NOMO-1 treated with DMSO at 0.1 percent for 48 hours (cell line): ENCODE measurements around the gene PDE7B.
A peak's percentile ranks its signal among the peaks of the same experiment; 100 is the strongest.

ENCODE experiments used
- DNase-seq: peaks from one replicate; lab custom pipeline; 2025; ENCODE audit not compliant: unreplicated experiment; lab: John Stamatoyannopoulos, UW

Gene PDE7B

GRCh38 chr6:135851442-135852271 lies at the start of gene PDE7B:
Gene PDE7B (plus strand): TSS chr6:135851701.
- peak; percentile 87 for DNase-seq

DNA sequence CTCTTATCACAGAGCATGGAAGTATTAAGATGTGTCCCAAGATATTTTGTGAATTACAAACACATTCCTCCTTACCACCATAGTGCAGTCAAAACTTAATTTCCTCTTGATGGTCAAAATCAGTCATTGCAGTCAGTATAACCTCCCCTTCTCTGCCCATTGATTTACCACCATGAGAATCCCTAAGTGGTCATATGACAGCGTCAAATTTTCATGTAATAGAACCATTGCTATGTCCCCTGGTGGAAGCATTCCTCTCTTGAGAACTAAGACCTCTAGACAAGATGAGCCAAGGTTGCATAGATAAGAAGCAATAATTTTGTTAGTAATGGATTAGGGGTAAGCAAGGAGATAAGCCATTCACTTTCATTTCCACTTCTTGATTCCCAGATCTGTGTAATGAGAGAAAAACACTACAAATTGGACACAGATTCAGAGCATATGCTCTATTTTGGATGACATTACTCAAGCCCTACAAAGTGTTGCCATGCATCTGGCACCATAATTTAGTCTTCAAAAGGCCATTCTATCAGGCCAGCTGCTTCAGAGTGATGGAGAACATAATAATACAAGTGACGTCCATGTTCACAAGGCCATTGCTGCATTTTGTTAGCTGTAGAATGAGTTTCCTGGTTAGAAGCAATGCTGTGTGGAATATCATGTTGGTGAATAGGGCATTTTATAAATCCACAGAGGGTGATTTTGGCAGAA lies 49.6 kb upstream of the PDE7B start:
- DNase-seq, result no peak

DNA sequence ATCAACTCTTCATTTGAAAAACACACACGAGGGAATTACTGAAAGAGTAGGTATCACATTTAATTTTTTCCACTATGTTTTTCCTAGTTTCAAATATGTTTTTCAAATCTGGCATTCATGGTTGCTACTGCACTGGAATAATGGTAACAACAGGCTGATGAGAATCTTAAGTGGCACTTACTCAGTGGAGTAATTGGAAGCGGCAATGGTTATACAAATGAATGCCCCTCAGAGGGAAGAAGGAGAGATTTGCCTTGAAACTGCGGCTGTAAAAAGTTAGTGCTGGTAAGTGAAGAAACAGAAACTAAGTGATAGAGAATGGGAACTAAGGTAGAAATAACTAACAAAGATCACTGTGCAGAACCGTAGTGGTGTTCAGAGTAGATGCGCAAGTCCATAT lies 41.0 kb upstream of the PDE7B start:
- DNase-seq, result no peak

DNA sequence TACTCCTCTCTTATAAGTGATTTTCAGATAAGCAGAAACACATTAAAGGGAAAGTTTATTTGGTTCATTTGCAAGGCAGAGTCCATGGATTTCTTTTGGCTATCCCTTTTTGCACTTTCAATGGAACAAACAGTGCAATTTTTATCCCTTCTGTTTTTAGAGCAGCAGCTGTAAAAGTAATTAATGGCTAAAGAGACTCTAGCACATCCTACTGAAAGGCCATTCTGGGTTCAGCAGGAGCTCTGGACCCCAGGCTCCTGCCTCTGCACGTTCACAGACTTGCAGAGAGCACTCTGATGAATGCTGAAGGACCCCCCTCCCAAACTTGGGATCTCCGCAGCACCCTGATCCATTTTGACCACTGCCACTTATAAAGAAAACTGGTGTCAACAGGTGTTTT lies 40.3 kb upstream of the PDE7B start:
- DNase-seq, result no peak

- DNase-seq, result peak; percentile 35
Measured at GRCh38 chr6:135811644-135812526, 39.6 kb upstream of the PDE7B start.

DNA sequence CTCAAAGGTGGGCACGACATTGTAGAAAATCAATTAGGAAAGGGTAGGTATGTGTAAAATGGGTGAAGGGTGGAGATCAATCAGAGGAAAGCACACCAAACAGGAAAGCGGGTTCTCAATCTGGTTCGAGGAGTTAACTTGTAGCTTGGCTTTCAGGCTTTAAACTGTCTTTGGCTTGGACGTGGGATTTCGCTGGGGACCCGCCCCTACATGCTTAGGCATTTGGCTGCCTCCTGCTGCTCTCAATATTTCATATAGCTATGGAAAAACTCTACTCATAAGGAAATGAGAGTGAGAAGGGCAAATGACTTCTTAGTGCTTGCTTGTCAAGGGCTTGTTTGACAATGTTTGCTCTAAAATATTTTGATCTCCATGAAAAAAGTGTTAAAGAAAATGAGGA lies 38.1 kb upstream of the PDE7B start:
- DNase-seq, result no peak

GRCh38 chr6:135814043-135814442 lies 37.5 kb upstream of the PDE7B start:
- no peak for DNase-seq

- DNase-seq, result no peak
Measured at GRCh38 chr6:135815216-135815615, 36.3 kb upstream of the PDE7B start.

DNA sequence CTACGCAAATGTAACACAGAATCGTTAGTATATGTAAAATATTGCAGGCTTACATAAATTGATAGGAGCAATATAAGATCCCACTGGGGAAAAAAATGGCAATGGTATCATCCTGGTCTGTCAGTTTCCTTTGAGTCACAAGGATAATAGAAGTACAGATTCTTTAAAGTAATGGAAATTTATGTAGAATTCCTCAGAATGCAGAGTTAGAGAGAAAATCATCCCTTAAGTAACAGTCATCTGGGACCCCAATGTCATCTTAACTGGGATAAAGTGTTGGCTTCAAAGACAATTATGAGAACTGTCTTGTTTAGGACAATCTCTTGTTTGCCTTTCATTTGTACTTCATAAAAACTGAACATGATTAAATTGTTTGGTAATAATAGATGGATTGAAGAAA lies 34.5 kb upstream of the PDE7B start:
- DNase-seq, result no peak

DNA sequence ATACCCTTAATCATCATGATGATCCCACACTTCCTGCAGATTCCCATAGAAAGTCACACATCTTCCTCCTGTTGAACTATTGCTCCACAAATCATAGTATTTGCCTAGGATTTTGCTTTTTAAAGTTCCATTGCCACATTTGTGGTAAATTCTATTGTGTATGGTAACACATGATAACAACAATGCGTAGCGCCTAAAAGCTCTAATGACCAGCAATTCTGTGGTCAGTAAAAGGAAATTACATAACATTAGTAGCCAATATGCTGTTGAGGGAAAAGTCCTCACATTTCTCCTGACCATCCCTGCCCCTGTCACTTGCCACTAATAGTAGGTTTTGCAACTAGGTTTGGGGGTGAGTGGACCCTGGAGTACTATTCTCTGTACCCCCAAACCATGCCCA lies 31.8 kb upstream of the PDE7B start:
- DNase-seq, result peak; percentile 30

- no peak for DNase-seq
Measured at GRCh38 chr6:135820340-135820739, 31.2 kb upstream of the PDE7B start.

DNA sequence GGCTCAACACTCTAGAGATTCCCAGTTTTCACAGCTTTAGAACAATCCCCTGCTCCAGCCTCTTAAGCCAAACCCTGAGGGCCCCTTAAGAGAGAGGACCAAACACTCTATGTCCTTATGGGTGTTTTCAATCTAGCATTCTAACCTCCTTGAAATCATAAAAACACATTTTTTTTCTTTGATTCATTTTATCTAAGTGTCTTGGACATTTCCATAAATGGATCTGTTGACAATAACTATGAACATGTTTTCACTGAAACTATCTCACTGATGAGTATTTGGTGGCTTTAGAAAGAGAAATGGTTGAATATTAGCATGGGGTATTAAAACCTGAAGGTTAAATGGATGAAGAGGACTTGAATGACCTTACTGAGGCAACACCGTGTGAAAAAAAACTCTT lies 27.6 kb upstream of the PDE7B start:
- DNase-seq, result no peak

- DNase-seq, result no peak
Measured at GRCh38 chr6:135826236-135826804, 25.2 kb upstream of the PDE7B start.

GRCh38 chr6:135828021-135828420 lies 23.5 kb upstream of the PDE7B start:
- no peak for DNase-seq

GRCh38 chr6:135830452-135830881 lies 21.0 kb upstream of the PDE7B start:
- no peak for DNase-seq

DNA sequence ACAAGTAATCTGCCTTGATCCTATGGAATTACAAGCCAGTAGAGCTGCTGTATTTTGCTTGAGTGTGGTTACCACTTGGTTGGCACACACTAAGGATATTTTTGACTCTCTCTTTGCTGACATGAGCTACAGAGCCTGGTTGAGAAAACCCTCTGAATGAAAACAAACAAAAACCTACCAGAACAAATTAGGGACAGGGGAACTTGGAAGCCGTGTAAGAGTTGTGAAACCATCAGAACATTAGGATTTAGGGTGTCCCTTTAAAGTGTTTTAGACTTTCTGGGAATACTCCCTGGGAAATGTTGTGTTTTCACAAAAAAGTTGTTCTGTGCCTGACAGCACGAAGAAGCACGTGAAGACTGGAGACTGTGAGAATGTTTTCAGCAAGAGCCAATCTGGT lies 20.5 kb upstream of the PDE7B start:
- no peak for DNase-seq

DNA sequence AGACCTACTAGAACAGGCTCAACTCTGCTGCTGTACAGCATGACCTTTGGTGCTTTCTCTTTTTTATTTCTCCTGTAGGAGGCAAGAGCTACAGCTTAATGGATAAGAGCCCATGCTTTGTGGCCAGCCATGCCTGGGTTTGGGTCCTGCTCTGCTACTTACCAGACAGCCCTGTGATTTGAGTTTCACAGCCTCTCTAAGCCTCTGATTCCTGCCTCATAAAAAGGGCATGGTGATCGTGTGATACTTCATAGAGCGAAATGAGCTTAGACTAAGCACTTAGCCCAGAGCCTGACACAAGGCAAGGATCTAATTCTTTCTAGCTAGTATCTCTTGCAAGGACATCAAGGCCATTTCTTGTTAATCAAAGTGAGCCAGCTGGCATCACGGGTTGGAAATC lies 19.3 kb upstream of the PDE7B start:
- no peak for DNase-seq

- peak; percentile 11 for DNase-seq
Measured at GRCh38 chr6:135833771-135834170, 17.7 kb upstream of the PDE7B start.

- no peak for DNase-seq
Measured at GRCh38 chr6:135837735-135838449, 13.6 kb upstream of the PDE7B start.

DNA sequence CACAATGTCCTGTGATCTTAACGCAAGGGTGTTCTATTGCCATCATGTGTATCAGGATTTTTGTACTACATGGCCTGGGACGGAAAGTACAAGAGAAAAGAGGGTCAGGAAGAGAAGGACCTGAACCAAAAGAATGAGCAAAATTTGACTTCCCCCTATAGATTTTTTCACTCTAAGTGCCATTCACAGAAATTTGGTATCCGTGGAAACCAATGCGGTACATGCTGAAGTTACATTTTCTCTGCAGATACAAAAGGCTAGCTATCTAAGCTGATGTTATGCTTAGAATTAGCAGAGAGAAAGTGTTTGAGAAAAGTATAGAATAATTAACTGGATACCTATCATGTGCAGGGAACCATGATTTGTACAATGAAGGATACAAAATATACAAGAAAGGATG lies 12.4 kb upstream of the PDE7B start:
- no peak for DNase-seq
